ENCODE measurements around the gene CAPN13.

The CAPN13 gene

DNA sequence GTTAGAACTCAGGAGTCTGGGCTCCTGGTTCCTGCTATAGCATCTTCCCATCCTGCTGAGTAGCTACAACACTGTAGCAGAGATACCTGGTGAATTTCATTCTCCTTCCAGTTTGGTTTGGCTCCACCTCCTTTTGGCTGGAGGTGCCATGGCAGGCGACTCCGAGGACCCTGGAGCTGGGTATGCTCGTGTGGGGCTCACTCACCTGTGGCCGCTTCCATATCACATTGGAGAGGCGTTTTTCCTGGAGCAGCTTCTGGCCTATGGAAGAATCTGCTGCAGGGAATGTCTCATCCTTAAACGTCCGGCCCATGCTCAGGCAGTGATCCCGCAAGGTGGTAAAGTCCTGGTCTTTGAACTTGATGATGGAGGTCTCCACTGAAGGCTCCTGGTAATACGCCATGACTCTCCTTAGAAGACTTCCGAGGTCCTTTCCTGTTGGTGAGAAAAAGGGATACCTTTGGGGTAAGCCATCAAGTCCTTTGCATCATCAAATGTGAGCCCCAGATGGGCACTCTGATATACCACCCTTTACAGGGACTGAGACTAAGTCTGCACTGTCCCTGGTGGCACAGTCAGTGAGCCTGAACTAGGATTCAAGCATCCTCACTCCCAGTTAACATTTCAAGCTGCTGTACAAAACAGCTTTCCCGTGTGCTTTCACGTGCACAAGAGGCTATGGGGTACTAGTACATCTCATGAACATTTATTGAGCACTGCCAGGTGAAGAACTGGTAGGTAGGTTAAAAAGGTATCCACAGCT, 20.1 kb downstream of the CAPN13 start:
- H3K27ac ChIP-seq = no peak overlapping the region
- H3K4me3 ChIP-seq = no peak overlapping the region
- intact Hi-C loops (cut with DNase I; ENCODE audit: low total_unique reads) = no loop called here
- no peaks in the 10 kb centered on the region for H3K36me3 ChIP-seq
- TF ChIP-seq CTCF (IDR thresholded peaks at IDR 0.05) = no peak
- no peaks in the 10 kb centered on the region for H3K9me3 ChIP-seq
- no peak for DNase-seq
- peaks cover 0 to 12% of the 10 kb centered on the region in 2 donors for H3K27me3 ChIP-seq
- H3K4me1 ChIP-seq = no peaks in the 10 kb centered on the region

DNA sequence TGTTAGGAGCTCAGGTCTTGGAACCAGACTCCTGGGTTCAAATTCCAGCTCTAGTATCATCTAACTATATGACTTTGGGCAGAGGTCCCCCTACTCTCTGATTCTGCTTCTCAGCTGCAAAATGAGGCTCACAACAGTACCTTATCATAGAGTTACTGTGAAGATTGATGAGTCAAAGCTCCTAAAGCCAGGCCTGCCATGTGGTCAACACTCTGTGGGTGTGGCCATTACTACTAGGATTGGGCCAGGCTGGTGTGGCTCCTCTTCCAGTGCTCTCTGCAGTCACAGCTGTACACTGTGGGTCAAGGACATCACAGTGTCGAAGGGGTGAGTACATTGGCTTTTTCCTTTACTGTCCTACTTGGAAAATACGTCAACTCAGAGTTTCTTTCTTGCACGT, 22.6 kb downstream of the CAPN13 start:
- Histone ChIP-seq H3K4me1 (no peaks in the 10 kb centered on the region), H3K36me3 (no peaks in the 10 kb centered on the region), H3K27me3 (peaks cover 0 to 12% of the 10 kb centered on the region in 2 donors), H3K9me3 (no peaks in the 10 kb centered on the region), H3K27ac (no peak overlapping the region), H3K4me3 (no peak overlapping the region)
- intact Hi-C loops (cut with DNase I; ENCODE audit: low total_unique reads) = no loop called here
- TF ChIP-seq CTCF (IDR thresholded peaks at IDR 0.05) = no peak
- no peak for DNase-seq

- intact Hi-C loops (cut with DNase I; ENCODE audit: low total_unique reads) = no loop called here
- Histone ChIP-seq H3K4me3 (no peak overlapping the region), H3K4me1 (no peaks in the 10 kb centered on the region), H3K27me3 (peaks cover 0 to 15% of the 10 kb centered on the region in 2 donors), H3K27ac (no peak overlapping the region), H3K9me3 (no peaks in the 10 kb centered on the region), H3K36me3 (no peaks in the 10 kb centered on the region)
- DNase-seq = no peak
- TF ChIP-seq CTCF (IDR thresholded peaks at IDR 0.05) = no peak
Observed at GRCh38 chr2:30781961-30782533, 25.2 kb downstream of the CAPN13 start.

- intact Hi-C loops (cut with DNase I; ENCODE audit: low total_unique reads) = no loop called here
- no peak for DNase-seq
- H3K4me1 ChIP-seq = no peaks in the 10 kb centered on the region
- peaks cover 0 to 13% of the 10 kb centered on the region in 2 donors for H3K27me3 ChIP-seq
- H3K4me3 ChIP-seq = no peak overlapping the region
- H3K9me3 ChIP-seq = no peaks in the 10 kb centered on the region
- TF ChIP-seq CTCF (IDR thresholded peaks at IDR 0.05) = no peak
- H3K27ac ChIP-seq = no peak overlapping the region
- H3K36me3 ChIP-seq = no peaks in the 10 kb centered on the region
Observed at GRCh38 chr2:30781451-30781850, 25.8 kb downstream of the CAPN13 start.

GRCh38 chr2:30780776-30781330, 26.4 kb downstream of the CAPN13 start:
- DNase-seq = no peak
- Histone ChIP-seq H3K27ac (no peak overlapping the region), H3K36me3 (no peaks in the 10 kb centered on the region), H3K4me3 (no peak overlapping the region), H3K9me3 (no peaks in the 10 kb centered on the region), H3K4me1 (no peaks in the 10 kb centered on the region), H3K27me3 (peaks cover 0 to 16% of the 10 kb centered on the region in 2 donors)
- intact Hi-C loops (cut with DNase I; ENCODE audit: low total_unique reads) = no loop called here
- no peak for TF ChIP-seq CTCF (IDR thresholded peaks at IDR 0.05)

All from tibial artery (tissue), 4 donors.